ENCODE data around the gene KIAA1217.
A peak's percentile ranks its signal among the peaks of the same experiment; 100 is the strongest.

The KIAA1217 gene

GRCh38 chr10:24207781-24208611, 942 bp upstream of the KIAA1217 start:
- no peak for DNase-seq

GRCh38 chr10:24209432-24209771, 464 bp downstream of the KIAA1217 start:
- peak; percentile 73 for DNase-seq

- peak; percentile 73 for DNase-seq
These were observed 1.1 kb downstream of the KIAA1217 start for GRCh38 chr10:24209946-24210491.

- DNase-seq = no peak
These were observed 1.6 kb downstream of the KIAA1217 start for GRCh38 chr10:24210501-24210900.

- DNase-seq = no peak
These were observed 4.3 kb downstream of the KIAA1217 start for GRCh38 chr10:24213266-24213665.

GRCh38 chr10:24213881-24214280, 4.9 kb downstream of the KIAA1217 start:
- no peak for DNase-seq

GRCh38 chr10:24214762-24215161, 5.8 kb downstream of the KIAA1217 start:
- DNase-seq = no peak

- DNase-seq = no peak
These were observed 6.3 kb downstream of the KIAA1217 start for GRCh38 chr10:24215196-24215595.

GRCh38 chr10:24215603-24216002, 6.7 kb downstream of the KIAA1217 start:
- DNase-seq = no peak

- DNase-seq = no peak
These were observed 11.0 kb downstream of the KIAA1217 start for GRCh38 chr10:24219963-24220362.

GRCh38 chr10:24223341-24223740, 14.4 kb downstream of the KIAA1217 start:
- no peak for DNase-seq

- DNase-seq = no peak
These were observed 15.0 kb downstream of the KIAA1217 start for GRCh38 chr10:24223953-24224352.

- DNase-seq = no peak
These were observed 19.7 kb downstream of the KIAA1217 start for GRCh38 chr10:24228642-24229041.

GRCh38 chr10:24229909-24230308, 21.0 kb downstream of the KIAA1217 start:
- no peak for DNase-seq

- DNase-seq = no peak
These were observed 22.3 kb downstream of the KIAA1217 start for GRCh38 chr10:24231200-24231599.

- no peak for DNase-seq
These were observed 25.8 kb downstream of the KIAA1217 start for GRCh38 chr10:24234784-24235183.

- DNase-seq = no peak
These were observed 26.5 kb downstream of the KIAA1217 start for GRCh38 chr10:24235471-24235870.

- no peak for DNase-seq
These were observed 29.0 kb downstream of the KIAA1217 start for GRCh38 chr10:24237801-24238395.

- no peak for DNase-seq
These were observed 29.7 kb downstream of the KIAA1217 start for GRCh38 chr10:24238519-24239247.

GRCh38 chr10:24239289-24240040, 30.5 kb downstream of the KIAA1217 start:
- DNase-seq = no peak

- DNase-seq = no peak
These were observed 31.3 kb downstream of the KIAA1217 start for GRCh38 chr10:24240041-24240751.

GRCh38 chr10:24241536-24242040, 32.6 kb downstream of the KIAA1217 start:
- DNase-seq = no peak

Data from activated CD4-positive, alpha-beta T cell treated with anti-CD3 and anti-CD28 coated beads, Interleukin-2, amount 50 U/mL, for 16 hours (primary cell).